HG03571 (cell line): Measurements from ENCODE around the gene UCHL1.
A peak's percentile ranks its signal among the peaks of the same experiment; 100 is the strongest.
"Not testable (repeated sequence)": the region's sequence is repeated elsewhere in the genome, so short reads cannot be mapped to it uniquely, and the experiment has no call there.

ENCODE experiments used
- ATAC-seq: cut with Tn5 transposase; IDR thresholded peaks from one replicate; pipeline ENCODE4 v1.9.1; 2021; ENCODE audit not compliant: unreplicated experiment

Gene UCHL1

DNA sequence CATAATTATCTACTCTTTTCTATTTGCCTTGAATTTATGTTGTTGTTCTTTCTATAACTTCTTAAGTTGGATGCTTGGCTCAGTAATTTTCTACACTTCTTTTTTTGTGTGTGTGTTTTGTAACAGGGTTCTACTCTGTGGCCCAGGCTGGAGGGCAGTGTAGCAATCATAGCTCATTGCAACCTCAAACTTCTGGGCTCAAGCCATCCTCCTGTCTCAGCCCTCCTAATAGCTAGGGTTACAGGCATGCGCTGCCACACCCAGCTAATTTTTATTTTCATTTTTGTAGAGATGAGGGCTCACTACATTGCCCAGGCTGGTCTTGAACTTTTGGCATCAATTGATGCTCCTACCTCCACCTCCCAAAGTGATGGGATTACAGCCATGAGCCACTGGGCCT, 20.7 kb upstream of the UCHL1 start:
- ATAC-seq: no peak

DNA sequence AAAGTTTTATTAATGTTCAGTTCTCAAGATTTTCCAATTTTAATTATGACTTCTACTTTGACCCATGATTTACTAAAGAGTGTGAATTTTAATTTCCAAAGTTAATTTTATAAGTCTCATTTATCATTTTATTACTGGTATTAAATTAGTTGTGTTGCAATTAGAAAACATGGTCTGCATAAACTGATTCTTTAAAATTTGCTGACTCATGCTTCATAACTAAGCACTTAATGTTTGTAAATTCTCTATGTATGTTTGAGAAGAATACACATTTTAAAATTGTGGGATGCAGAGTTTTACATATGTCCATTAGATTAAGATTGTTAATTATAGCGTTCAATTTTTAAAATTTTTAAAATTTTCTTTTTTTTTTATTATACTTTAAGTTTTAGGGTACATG, 20.2 kb upstream of the UCHL1 start:
- ATAC-seq: no peak

DNA sequence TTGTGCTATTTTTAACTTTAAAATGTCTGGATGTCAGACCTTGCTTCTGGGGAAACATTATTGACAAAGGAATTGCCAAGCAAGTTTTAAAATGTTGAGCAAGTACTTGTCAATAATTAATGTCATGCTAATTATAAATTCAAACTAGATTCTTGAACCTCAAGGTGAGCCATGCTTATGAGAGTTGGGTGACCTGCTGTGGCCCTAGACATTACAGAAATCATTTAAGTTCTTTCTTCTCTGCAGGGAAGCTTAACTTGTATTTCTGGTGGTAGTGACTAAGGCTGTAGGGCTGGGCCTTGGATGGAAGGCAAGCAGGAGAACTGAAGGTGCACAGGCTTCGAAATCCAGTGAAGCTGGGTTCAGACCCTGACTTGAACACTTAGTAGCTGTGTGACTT, 14.8 kb upstream of the UCHL1 start:
- ATAC-seq: no peak

DNA sequence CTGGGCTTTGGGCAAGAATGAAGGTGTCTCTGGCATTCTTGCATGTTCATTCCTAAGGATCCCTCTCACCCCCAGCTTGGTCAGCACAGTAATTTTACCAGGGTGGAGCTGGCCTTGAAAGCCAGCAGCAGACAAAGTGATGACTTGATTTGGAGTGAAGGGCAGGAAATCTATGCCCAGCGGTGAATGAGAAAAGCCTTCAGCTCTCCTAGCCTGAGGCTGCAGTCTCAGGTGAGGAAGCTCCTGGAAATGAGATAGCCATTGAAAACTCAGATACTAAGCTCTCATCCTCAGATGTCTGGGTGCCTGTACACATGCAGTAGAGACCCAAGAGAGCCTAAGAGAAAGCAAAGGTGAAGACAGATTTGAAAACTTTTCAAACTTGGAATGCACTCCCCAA, 10.7 kb upstream of the UCHL1 start:
- no peak for ATAC-seq

DNA sequence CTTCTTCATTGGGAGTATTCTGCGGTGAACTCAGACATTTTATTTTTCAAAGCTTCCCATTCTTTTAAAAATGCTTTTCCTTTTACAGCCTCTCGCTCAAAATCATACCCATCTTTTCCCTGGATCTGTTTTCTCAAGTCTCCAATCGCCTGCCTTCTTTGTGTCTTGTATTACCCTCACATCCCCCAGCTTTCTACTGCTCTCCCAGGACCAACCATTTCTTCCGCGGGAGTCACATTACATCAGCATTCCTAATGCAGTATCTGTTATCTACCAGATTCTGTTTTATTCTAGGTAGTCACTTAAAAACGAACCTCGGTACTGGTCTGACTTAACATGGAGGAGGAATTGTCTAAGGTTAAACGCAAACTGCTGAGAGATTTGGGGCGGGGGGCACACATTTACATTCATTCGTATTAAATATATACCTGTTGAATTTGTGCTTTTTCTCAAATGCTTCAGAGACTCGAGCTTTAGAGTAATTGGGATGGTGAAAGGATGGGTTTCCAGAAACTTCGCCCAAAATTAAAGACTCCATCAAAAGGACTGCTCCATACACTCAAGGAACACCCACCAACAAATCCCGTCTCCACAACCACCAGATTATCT, 493 bp upstream of the UCHL1 start:
- ATAC-seq: no peak

DNA sequence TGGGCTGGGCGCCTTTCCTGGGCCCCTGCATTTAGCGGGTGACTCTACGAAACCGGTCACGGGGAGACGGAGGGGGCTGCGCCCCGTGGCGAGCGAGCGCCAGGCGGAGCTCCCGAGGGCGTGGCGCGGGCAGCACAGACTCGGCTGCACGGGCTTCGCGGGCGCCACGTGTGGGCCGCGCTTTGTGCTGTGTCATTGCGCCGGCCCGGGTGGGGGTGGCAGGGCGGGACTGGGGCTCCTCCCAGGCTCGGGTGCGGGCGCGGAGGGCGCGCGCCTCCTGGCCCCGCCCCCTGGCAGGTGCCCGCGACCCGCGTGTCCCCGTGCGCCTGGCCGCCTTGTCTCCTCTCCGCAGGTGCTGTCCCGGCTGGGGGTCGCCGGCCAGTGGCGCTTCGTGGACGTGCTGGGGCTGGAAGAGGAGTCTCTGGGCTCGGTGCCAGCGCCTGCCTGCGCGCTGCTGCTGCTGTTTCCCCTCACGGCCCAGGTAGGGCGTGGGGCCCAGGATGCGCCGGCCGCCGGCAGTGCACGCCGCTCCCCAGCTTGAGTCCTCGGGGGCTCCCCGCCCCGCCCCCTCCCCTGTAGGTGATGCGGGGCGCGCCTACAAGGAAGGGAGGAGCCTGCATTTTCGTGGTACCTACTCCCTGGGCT, 651 bp downstream of the UCHL1 start:
- ATAC-seq: no peak

DNA sequence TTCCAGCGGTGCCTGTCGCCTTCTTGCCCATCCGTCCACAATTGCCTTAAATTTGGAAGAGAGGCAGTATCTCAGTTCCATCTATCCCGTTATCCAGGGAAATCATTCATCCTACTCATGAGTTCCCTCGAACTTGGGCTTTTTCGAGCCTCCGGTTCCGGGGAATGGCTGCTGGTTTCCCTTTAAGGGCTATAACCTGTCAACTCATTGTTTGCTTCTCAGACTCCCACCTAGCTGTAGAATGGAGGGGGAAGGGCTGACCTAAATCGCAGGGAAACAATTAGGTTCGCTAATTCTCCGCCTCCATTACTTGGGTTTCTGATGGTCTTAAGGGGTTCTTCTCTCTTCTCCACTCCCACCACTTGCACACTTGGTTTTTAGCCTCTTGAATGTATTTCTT, 1.2 kb downstream of the UCHL1 start:
- ATAC-seq: no peak

DNA sequence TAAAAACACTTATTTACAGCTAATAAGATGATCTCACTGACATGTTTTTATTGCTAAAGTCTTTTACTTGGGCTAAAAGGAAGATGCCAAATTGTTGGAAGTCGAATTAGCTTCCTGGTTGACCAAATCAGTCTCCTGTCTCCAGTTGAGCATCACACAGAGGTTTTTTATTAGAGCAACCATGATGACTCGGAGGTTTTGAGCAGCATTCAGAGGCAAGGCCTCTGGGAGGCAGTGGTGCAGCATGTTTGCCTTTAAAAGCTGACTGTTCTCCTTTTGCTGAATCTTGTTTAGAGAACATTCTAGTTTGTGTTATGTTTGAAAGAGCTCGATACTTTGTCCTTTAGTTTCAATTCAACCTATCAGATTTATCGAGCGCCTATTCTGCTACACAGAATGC, 2.1 kb downstream of the UCHL1 start:
- no peak for ATAC-seq

DNA sequence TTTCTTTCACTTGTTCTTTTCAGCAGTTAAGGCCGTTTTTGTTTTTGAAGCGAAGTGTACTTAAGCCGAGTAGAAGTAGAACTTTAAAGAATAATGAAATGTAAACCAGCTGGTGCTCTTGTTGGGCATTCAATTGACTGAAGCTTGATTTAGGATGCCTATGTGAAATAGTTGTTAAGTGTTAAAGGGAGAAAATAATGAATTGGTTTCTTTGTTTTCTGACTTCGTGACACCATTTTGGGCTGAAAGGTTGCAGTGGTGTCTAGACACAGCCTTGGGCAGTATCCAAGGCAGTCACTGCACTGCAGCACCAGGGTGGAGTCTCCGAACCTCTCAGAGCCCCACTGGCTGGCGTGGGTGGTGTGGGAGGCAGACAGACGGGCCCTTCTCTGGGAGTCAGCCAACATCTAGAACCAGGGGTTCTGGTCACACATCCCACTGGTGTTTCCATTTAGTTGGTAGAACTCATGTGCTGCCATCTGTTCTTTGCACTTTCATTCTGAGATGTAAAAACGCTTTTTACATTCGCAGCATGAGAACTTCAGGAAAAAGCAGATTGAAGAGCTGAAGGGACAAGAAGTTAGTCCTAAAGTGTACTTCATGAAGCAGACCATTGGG, 3.5 kb downstream of the UCHL1 start:
- ATAC-seq: no peak

DNA sequence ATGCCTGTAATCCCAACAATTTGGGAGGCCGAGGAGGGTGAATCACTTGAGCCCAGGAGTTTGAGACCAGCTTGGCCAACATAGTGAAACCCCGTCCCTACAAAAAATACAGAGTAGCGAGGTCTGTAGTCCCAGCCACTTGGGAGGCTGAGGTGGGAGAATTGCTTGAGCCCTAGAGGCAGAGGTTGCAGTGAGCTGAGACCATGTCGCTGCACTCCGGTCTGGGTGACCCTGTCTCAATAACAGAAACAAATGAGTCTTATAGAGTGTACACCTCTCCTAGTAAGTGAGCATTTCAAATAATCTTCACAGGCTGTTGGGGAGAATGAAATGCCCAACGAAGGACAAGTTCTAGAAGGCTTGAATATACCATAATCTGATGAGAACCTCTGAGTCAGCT, 5.5 kb downstream of the UCHL1 start:
- no peak for ATAC-seq

DNA sequence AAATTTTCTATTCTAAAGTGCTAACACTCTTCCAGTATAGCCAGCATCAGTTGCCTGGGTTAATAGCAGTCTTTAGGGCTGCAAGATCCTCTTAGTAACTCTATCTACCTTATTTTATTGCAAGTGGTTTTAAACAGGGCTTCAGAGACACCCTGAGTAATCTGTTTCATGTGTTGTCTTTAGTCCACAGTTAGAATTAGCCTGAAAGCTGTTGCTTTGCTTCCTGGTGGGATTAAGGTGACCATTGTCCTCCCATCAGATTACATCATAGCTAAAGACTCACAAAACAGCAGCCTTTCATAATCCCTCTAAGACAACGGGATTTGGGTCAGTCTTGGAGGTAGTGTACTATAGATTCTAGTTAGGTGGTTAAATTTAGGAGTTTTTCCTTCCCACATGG, 7.5 kb downstream of the UCHL1 start:
- no peak for ATAC-seq

DNA sequence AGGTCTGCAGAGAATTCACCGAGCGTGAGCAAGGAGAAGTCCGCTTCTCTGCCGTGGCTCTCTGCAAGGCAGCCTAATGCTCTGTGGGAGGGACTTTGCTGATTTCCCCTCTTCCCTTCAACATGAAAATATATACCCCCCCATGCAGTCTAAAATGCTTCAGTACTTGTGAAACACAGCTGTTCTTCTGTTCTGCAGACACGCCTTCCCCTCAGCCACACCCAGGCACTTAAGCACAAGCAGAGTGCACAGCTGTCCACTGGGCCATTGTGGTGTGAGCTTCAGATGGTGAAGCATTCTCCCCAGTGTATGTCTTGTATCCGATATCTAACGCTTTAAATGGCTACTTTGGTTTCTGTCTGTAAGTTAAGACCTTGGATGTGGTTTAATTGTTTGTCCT, 11.3 kb downstream of the UCHL1 start:
- ATAC-seq: no peak

DNA sequence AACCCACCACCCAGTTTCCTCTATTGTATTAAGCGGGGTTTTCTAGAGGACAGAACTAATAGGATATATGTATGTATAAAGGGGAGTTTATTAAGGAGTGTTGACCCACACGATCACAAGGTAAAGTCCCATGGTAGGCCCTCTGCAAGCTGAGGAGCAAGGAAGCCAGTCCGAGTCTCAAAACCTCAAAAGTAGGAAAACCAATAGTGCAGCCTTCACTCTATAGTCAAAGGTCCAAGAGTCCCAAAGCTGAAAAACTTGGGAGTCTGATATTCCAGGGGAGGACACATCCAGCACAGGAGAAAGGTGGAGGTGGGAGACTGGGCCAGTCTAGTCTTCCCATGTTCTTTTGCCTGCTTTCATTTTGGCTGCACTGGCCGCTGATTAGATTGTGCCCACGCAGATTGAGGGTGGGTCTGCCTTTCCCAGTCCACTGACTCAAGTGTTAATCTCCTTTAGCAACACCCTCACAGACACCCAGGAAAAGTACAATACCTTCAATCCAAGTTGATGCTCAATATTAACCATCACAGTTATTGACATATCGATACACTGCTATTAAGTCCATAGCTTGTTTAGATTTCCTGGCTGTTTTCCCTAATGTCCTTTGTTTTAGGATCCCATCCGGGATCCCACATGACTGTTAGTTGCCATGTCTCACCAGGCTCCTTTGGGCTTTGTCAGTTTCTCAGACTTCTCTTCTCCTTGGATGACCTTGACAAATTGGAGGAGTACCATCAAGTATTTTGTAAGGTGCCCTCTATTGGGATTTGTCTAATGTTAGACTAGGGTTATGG, 12.2 kb downstream of the UCHL1 start:
- no peak for ATAC-seq

DNA sequence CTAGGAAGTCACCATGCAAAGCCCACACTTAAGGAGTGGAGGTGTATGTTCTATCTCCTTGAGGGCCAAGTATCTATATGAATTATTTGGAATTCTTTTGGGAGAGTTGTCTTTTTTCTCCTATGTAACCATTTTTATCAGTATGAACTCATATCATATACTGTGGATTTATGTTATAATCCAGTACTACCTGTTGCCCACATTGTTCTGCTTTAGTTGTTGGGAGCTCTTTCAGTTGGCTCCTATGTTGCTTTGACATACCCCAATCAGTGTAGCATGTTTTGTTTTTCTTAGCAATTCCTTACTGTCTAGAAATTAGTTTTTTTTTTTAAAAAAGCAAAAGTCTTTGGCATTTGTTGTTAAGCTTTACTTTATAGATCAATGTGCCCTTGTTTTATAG, 13.0 kb downstream of the UCHL1 start:
- ATAC-seq: no peak

DNA sequence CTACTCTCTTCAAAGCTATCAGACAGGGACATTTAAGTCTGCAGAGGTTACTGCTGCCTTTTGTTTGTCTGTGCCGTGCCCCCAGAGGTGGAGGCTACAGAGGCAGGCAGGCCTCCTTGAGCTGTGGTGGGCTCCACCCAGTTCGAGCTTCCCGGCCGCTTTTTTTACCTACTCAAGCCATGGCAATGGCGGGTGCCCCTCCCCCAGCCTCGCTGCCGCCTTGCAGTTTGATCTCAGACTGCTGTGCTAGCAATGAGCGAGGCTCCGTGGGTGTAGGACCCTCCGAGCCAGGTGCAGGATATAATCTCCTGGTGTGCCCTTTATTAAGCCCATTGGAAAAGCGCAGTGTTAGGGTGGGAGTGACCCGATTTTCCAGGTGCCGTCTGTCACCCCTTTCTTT, 19.2 kb downstream of the UCHL1 start:
- not testable (repeated sequence) for ATAC-seq

DNA sequence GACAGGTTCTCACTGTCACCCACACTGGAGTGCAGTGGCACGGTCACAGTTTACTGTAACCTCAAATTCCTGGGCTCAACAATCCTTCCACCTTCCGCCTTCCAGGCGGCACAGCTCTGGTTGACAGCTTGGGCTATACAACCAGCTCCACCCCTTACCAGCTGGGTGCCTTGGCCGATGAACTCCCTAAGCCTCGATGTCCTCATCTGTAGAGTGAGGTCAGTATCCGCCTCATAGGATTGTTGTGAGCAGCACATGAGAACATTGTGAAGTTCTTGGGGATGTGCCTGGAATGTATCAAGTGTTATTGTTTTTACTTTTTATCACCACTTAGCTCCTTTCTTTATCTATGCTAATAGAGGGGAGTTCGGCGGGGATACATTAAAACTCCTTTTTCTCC, 23.3 kb downstream of the UCHL1 start:
- ATAC-seq: no peak

DNA sequence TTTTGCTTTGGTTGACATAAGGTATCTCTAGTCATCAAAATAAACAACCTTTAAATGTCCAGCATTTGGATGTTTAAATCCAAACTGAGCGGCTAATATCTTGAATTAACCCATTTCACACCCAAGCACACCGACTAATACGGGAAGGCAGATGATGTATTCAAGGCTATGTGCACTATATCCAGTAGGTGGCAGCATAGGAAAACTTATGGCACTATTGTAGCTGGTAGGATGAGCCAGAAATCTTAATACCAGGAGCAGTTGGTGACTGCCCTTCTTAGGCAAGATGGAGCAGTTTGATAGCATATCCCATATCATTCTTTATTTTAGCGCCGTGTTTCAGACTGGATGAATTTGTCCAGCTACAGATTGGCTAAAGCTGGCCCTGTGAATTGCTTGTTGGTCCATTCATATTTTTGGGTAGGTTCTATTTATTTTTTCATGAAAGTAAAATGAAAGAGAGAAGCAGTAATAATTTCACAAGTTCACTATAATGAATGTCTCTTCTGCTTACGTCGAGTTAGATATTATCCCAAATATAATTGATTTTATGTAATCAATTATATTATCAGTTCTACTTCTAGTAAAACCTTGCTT, 24.4 kb downstream of the UCHL1 start:
- peak; percentile 88 for ATAC-seq

DNA sequence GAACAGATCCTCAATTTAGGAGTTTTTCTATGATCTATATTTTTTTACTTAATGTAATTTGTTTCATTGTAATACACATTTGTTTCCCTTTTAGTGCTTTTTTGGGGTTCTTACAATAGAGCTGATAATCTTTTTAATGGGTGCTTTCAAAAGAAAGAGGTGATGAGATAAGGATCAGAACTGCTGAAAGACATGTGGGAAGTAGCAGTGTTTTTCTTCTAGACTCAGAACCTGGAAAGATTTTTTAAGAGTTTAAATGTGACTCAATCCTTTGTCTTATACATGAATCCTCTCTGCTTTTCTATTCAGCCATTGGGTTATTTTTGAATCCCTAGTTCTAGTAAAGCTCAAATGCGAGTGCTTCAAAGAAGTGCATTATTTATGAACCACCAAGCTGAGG, 25.6 kb downstream of the UCHL1 start:
- ATAC-seq: no peak

DNA sequence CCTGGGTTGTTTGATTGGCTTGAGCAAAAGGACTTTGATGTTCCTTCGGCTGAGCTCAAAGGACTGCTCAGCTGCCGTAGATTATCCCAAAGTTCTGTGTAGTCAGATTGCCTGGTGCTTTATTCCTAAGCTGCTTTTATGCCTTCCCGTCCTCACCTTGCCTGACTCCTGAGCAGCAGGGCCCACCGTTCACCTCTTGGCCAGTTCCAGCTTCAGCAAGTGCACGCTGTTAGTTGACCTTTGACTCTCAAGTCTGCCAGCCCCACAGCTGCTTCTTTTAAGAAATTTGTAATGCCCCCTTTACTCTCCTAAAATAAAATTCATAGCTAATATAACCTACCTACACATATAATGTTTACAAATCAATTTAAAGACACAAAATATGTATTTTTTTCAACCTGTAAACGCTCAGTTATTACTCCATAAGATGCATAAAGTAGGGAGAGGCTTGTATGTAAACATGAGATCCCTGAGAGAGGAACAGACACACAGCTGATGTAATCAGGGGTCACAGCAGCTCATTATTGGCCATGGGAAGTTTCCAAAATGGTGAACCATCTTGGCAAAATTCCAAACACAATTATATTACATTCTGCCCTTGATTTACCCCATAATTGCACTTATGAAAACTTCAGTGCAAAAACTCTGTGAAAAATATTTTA, 28.6 kb downstream of the UCHL1 start:
- no peak for ATAC-seq

DNA sequence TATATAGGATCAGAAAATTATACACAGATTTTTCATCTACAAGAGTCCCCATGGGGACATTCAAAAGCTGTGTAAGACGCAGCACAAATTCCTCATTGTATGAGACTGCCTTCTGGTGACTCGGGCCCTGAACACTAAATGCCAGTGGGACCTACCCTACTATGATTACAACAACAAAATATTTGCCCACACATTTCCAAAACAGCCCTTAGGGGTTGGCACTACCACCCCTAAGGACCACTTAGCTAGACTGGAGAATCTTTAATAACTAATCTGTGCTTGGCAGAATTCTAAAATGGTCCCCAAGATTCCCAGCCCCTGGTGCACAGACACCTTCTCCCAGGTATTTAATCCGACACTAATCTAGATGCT, 29.1 kb downstream of the UCHL1 start:
- ATAC-seq: no peak

DNA sequence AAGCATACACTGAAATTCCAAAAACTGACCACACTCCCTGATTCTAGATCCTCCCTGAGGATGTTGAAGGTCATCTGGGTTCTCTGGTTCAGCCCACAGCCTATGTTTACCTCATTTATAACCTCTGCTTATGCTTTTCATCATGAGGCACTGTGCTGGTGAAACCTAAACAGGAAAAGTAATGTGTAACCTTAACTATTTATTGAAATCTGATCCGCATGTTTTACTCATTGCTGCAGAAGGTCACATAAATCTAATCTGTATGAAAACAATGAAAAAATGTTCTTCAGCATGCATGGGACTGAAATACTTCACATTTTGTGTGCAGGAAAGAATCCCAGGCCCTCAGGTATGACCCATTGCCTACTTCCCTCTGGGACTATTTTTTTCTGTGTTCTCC, 30.3 kb downstream of the UCHL1 start:
- no peak for ATAC-seq
